ENCODE results near the gene RAB7B.

GRCh38 chr1:206011057-206011456 is 7.9 kb upstream of the RAB7B start:
- no peak for TF ChIP-seq CTCF (IDR thresholded peaks at IDR 0.05)
- TF ChIP-seq POLR2A (IDR thresholded peaks at IDR 0.05), result no peak

Data from right lobe of liver (tissue), 4 donors.